Measurements from ENCODE around the gene BPIFB1.

GRCh38 chr20:33277471-33278441 is 5.3 kb upstream of the BPIFB1 start:
- no peak for TF ChIP-seq CTCF (IDR thresholded peaks at IDR 0.05)
- TF ChIP-seq EZH2 (IDR thresholded peaks at IDR 0.05) = no peak
- no peak for TF ChIP-seq EZH2phosphoT487 (IDR thresholded peaks at IDR 0.05)

Measured in neural progenitor cell (in vitro differentiated cells).